ENCODE results near the gene MADD.

- TF ChIP-seq CTCF (IDR thresholded peaks at IDR 0.05; ENCODE audit: low read depth, low read length) (no peak), EZH2phosphoT487 (IDR thresholded peaks at IDR 0.05; ENCODE audit: low read depth) (no peak)
These were observed 32.9 kb downstream of the MADD start for GRCh38 chr11:47302853-47303252.

Data from OCI-LY3 (cell line).